Brain microvascular endothelial cell (primary cell): ENCODE results near the gene ZNF785.

ENCODE experiments used
- DNase-seq: peaks from one replicate; pipeline ENCODE4 v3.0.0-alpha.2; 2020
- H3K27ac ChIP-seq: fragments of 250-450 bp; sonication (Bioruptor Pico); 2 replicates; pipeline ENCODE4 v1.5.1; 2020; ENCODE audit warnings: mild to moderate bottlenecking, moderate library complexity
- H3K27me3 ChIP-seq: fragments of 250-450 bp; sonication (Bioruptor Pico); replicated peaks from 2 replicates; pipeline ENCODE4 v1.5.1; 2020; ENCODE audit warnings: mild to moderate bottlenecking
- H3K36me3 ChIP-seq: fragments of 250-450 bp; sonication (Bioruptor Pico); replicated peaks from 2 replicates; pipeline ENCODE4 v1.5.1; 2020; ENCODE audit warnings: mild to moderate bottlenecking
- H3K4me3 ChIP-seq: 2 replicates; pipeline ENCODE4 v1.5.1; 2011; ENCODE audit warnings: low read depth, mild to moderate bottlenecking, control low read depth, low read length, moderate library complexity
- in situ Hi-C: cut with HindIII; loops from 2 replicates; pipeline ENCODE4 v1.10.0; 2017; ENCODE audit warnings: low sequenced_read_pairs, low pct_ligation_motif_present
- TF ChIP-seq, protein P1 (sequence below): IDR thresholded peaks from 2 replicates; pipeline ENCODE4 v1.5.1; 2011; ENCODE audit warnings: low read depth, mild to moderate bottlenecking, moderate library complexity, low read length, control low read depth, inconsistent platforms; ENCODE audit errors: missing control alignments

The ZNF785 gene

DNA sequence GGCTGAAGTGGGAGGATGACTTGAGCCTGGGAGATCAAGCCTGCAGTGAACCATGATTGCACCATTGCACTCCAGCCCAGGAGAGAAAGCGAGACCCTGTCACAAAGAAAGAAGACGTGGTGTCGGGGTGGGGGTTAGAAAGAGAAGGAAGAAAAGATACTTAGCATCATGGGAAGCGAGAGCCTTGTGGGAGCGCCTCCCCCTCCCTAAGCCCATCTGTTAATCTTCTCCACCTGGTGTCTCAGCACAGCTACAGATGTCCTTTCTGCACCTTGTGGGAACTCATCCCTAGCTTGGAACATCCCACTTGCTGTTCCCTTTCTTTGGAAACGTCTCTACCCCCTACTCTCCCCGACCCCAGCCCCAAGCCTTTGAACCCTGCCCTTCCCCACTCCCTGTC is 20.0 kb downstream of the ZNF785 start:
- Histone ChIP-seq H3K27me3 (no peaks in the 10 kb centered on the region), H3K27ac (no peak overlapping the region), H3K36me3 (no peaks in the 10 kb centered on the region), H3K4me3 (no peak overlapping the region)
- TF ChIP-seq, protein P1, sequence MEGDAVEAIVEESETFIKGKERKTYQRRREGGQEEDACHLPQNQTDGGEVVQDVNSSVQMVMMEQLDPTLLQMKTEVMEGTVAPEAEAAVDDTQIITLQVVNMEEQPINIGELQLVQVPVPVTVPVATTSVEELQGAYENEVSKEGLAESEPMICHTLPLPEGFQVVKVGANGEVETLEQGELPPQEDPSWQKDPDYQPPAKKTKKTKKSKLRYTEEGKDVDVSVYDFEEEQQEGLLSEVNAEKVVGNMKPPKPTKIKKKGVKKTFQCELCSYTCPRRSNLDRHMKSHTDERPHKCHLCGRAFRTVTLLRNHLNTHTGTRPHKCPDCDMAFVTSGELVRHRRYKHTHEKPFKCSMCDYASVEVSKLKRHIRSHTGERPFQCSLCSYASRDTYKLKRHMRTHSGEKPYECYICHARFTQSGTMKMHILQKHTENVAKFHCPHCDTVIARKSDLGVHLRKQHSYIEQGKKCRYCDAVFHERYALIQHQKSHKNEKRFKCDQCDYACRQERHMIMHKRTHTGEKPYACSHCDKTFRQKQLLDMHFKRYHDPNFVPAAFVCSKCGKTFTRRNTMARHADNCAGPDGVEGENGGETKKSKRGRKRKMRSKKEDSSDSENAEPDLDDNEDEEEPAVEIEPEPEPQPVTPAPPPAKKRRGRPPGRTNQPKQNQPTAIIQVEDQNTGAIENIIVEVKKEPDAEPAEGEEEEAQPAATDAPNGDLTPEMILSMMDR: no peak
- no peak for DNase-seq
- in situ Hi-C loops: no loop called here

DNA sequence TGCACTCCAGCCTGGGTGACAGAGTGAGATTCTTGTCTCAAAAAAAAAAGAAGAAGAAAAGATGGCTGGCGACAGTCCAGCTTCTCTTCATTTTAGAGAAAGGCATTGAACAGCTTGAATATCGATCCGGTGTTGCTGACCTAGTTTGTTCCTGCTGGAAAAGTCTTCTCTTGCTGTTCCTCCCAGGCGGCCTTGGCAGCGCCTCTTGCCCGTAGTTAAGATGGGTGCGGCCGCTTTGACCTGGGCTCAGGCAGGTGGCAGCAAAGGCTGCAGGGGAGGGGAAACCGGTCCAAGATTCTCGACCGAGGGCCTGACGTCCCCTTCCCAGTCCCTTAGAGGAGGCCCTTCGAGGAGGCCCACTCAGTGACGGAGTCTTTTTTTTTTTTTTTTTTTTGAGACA is 23.5 kb downstream of the ZNF785 start:
- no peak for DNase-seq
- no peaks in the 10 kb centered on the region for H3K27me3 ChIP-seq
- no peak overlapping the region for H3K4me3 ChIP-seq
- in situ Hi-C loops: no loop called here
- TF ChIP-seq, protein P1: no peak
- H3K36me3 ChIP-seq: no peaks in the 10 kb centered on the region
- no peak overlapping the region for H3K27ac ChIP-seq

DNA sequence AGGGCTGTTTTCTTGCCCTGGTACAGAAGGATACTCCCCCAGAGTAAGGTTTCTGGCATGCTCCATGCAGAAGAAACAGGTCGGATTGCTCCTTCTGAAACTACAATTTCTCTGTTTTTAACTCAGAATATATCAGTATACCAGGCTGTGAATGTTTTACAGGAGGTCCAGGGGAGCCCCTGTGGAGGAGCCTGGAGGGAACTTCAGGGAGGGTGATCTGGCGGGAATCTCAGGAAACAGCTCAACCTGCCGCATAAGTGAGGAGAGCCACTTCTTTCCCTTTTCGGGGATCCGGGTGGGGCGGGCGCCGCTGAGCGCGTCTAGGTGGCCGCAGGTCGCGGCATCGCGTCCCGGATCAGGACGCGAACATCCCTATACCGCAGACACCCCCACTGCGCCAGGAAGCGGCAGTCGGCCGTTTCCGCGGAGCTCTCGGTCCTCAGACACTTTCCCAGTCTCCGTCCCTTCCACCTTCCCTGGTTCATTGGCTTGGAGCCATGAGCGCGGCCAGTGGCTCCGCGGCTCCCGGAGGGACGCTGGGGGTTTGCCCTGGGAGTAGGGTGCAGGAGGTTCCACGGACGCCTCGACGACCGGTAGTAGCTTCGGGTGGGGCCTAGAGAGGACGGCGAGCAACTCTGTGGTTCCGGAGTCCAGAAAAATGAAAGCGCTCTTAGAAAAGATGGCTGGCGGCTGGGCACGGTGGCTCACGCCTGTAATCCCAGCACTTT is 24.2 kb downstream of the ZNF785 start:
- Histone ChIP-seq H3K27ac (no peak overlapping the region), H3K27me3 (no peaks in the 10 kb centered on the region), H3K4me3 (peak overlapping the region; percentile 38), H3K36me3 (no peaks in the 10 kb centered on the region)
- in situ Hi-C loops: no loop called here
- TF ChIP-seq, protein P1: no peak
- DNase-seq: no peak

DNA sequence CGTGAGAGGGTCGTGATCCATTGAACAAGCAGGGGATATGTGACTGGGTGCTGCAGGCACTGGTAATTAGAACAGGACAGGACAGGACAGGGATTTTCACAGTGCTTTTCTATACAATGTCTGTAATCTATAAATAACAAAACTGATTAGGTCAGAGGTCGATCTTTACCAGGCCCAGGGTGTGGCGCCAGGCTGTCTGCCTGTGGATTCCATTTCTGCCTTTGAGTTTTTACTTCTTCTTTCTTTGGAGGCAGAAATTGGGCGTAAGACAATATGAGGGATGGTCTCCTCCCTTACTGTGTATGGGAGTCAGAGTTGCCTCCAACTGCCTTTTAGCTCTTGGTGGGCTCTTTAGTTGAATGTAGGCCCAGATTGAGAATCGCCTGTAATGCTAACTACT is 25.8 kb downstream of the ZNF785 start:
- in situ Hi-C loops: no loop called here
- Histone ChIP-seq H3K27ac (no peak overlapping the region), H3K27me3 (no peaks in the 10 kb centered on the region), H3K4me3 (no peak overlapping the region), H3K36me3 (peaks cover 7% of the 10 kb centered on the region)
- DNase-seq: no peak
- TF ChIP-seq, protein P1: no peak

DNA sequence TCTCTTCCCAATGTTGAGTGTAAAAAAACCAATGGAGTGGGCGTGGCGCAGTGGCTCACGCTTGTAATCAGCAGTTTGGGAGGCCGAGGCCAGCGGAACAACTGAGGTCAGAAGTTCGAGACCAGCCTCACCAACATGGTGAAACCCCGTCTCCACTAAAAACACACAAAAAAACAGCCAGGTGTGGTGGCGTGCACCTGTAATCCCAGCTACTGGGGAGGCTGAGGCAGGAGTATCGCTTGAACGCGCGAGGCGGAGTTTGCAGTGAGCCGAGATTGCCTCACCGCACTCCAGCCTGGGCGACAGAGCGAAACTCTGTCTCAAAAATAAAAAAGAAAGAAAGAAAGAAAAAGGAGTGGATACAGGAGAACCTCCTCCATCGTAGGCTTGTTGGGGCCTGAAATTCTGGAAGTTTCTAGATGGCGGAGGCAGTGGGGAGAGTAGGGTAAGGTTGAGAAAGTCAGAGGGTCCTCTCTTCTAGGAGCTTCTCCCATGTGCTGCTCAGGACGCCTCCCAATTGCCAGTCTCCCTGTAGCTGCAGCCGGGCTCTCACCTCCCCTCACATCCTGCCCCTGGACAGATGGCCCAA is 26.6 kb downstream of the ZNF785 start:
- Histone ChIP-seq H3K27me3 (no peaks in the 10 kb centered on the region), H3K4me3 (peak overlapping the region; percentile 38), H3K27ac (peak overlapping the region; percentile 19), H3K36me3 (peaks cover 7% of the 10 kb centered on the region)
- TF ChIP-seq, protein P1: no peak
- no peak for DNase-seq
- in situ Hi-C loops: no loop called here
